H1 (cell line): ENCODE results near the gene CDS2. TPM values are rescaled to one million over a fixed set of nuclear protein-coding genes. Genes with fewer than 3 reads are reported as not detected.

Experiments
- E2F6 ChIP-seq: IDR thresholded peaks from 2 replicates; pipeline ENCODE4 v1.6.1; 2012; ENCODE audit warnings: inconsistent platforms
- polyA plus RNA-seq, 7 experiments: library from polyadenylated mRNA; depleted of rRNA in 3 of 7; stranded (reverse) in 5 of 7; unstranded in 2 of 7; fragments of >200 nt in 5 of 7; fragments of 200-250 nt in 2 of 7; gene quantifications; 1 replicate in 5 of 7; 2 replicates in 1 of 7; 4 replicates in 1 of 7; pipeline versions ENCODE4 v1.2.1 to v1.2.3, GENCODE V29; 2011 to 2013; ENCODE audit warnings: missing spikeins in 2 of 7, mixed read lengths in 2 of 7
- total RNA-seq: library from RNA; stranded (reverse); fragmentation: NEBNext Ultra II Directional; extraction: Animal tissue kit (Norgen Biotek cat#: 25700); gene quantifications from 2 replicates; pipeline ENCODE4 v1.2.1, GENCODE V29; 2021

Gene CDS2
- total and polyA plus RNA-seq, 2 of the 8 experiments (the other 6 are each of a cell fraction or from before 2014, with no cell fraction given) = 54.0 to 56.2 TPM

GRCh38 chr20:5181492-5181891 is 54.7 kb downstream of the CDS2 start (continued):
- TF ChIP-seq E2F6 = no peak
